ENCODE results near the gene INCA1. TPM values are rescaled to one million over a fixed set of nuclear protein-coding genes. Genes with fewer than 3 reads are reported as not detected.

The INCA1 gene
- total RNA-seq, 1 experiment from 2014 or later, result 0.23 TPM

DNA sequence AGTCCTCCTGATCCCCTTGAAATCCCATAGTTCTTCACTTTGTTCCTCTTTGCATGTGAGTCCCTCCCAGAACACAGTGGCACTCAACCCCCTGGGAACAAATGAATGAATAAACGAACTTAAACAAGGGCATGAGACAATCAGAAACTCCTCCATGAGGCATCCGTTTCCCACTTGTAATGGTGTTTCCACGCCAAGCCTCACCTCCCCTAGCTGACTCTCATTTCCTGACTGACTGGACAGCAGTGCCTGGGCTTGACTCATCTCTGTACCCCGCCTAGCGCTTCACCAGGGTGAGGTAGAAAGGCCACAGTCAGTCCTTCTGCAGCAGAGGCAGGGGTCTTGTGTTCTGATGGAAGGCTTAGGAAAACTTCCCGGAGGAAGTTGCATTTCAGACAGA lies 14.6 kb upstream of the INCA1 start:
- DNase-seq (ENCODE audit: low spot score), result no peak

DNA sequence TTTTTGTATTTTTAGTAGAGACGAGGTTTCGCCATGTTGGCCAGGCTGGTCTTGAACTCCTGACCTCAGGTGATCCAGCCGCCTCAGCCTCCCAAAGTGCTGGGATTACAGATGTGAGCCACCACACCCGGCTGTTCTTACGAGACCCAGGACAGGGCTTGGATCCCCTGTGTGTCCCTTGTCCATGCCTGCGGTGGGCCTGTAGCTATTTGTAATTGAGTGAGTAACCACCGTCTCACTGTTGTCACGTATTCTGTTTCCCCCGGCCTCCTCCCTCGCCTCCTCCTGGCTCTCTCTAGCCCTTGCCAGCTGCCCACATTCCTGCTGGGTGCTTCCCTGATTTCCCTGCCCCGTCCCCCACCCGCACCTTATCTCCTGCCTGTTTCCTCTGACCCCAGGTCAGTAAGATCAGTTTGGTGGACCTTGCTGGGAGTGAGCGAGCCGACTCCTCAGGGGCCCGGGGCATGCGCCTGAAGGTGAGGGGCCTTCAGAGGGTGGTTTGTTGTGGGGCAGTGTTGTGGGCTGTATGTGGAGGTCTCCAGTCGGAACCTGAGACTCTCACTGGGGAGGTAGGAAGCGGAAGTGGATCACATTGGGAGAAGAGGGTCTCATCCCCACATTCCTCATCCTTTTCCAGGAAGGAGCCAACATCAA lies 6.0 kb upstream of the INCA1 start:
- DNase-seq (ENCODE audit: low spot score), result no peak

DNA sequence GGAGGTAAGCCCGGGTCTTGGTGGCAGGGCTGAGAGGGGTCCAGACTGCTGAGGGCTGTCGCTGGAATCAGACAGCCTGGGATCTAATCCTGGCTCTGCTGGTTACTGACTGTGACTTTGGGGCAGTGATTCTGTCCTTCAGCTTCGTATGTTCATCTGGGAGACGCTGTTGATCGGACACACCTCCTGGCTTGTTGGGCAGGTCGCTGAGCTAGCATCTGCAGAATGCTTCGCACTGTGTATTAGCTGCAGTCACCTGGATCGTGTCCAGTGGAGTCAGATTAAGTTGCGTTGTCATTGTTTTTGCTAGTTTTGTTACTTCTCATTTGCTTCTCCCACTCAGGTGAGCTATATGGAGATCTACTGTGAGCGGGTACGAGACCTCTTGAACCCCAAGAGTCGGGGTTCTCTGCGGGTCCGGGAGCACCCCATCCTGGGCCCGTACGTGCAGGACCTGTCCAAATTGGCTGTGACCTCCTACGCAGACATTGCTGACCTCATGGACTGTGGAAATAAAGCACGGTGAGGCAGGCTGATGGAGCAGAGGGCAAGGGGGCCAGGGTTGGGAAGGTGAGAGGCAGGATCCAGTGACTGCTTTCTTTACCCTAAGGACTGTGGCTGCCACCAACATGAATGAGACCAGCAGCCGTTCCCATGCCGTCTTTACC lies 4.9 kb upstream of the INCA1 start:
- DNase-seq (ENCODE audit: low spot score), result no peak

DNA sequence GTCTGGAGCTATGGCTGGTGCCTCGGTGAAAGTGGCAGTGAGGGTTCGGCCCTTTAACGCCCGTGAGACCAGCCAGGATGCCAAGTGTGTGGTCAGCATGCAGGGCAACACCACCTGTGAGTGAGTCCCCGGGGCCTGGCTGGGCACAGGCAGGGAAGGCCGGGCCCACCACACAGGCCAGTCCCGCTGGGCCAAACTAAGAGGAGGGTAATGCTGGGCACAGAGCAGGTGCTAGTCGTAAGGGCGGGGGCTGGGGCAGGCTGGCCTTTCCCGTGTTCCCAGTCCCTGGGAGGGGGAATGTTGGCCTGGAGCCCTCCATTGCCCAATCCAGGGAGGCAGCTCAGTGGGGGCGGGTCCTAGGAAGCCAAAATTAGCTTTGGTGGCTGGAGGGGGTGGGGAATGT lies 2.9 kb upstream of the INCA1 start:
- no peak for DNase-seq (ENCODE audit: low spot score)

DNA sequence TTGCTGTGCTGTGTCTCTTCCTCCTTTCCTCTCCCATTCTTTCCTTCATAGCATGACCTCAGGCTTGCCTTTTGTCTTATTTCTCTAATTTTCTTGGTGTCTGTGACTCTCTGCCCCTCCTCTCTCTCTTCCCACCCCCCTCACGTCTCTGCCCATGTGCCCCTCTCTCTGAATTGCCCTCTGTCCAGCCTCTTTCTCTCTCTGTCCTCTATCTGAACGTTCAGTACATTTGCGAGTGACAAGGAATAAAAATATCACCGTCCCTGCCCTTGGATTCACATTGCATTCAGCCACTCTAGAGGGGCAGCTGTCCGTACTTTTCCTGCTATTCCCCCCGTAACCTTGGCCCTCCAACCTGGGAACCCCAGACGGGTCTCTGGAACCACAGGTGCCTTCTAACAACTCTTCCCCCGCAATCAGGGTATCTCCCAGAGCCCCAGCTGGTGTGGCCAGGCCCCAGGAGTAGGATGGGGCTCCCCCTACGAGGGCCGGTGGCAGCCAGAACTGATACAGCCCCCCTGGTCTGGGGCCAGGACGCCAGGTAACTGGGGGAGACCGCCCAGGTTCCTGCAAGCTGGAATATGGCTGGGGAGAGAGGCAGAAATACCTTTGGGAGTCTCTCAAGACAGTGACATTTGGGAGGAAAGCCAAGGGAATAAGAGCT lies 2.2 kb upstream of the INCA1 start:
- no peak for DNase-seq (ENCODE audit: low spot score)

DNA sequence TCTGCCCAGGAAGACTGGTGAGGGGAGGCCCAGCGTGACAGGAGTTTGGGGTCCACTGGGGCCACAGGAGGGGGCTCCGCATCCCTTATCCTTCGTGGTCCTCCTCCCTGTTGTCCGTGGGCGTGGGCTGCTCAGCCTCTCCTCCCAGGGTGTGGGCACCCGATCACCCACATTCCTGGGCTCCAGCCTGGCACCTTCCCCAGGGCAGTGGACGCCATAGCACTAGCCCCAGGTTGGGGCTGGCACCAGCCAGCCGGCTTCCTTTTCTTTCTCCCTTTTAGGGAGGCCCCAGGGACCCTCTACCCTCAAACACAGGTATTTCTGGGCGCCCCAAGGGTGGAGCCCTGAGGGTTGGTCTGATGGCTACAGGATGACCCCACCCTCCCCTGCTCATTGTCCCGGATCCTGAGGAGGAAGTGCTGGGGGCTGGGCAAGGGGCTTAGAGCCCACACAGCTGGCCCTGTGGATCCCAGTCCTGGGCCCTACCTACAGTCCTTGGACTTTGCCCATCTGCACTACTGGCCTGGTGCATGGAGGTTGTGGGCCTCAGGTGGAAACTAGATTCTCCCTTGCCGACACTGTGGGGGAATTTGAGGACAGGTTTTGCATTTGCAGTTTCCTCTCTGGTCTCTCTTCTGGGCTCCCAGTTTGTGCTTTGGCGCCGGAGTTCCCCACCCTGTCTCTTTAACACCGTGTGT lies 1.6 kb upstream of the INCA1 start:
- no peak for DNase-seq (ENCODE audit: low spot score)

DNA sequence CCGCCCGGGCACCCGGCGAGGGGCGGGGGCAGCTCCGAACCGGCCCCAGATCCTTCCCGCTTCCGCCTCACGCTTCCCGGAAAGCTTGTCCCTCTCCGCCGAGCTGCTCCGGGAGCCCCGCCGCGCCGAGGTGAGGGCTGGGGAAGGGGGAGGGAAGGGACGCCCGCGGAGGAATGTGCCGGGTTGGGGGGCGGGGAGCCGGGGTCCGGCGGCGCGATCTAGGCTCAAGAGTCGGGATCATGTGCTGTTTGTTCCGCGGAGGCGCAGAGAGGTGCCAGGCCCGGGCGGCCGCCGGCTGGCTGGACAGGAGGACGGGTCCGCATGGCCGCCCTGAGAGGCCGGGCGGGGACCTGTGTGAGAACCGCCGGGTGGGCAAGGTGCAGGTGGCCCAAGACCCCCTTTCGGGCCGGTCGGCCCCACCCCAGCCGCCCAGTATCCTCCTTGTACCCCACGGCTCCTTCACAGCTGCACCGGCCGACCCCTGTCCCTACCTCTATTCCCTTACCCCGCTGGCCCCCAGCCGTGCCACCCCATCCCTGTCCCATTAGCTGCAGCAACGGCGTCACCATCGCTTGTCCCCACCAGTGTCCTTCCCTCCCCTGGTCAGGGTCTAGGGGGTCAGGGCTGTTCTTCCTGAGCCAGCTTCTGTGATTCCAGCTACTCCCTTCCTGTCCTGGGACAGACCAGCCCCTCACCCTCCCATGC lies 857 bp upstream of the INCA1 start:
- no peak for DNase-seq (ENCODE audit: low spot score)

DNA sequence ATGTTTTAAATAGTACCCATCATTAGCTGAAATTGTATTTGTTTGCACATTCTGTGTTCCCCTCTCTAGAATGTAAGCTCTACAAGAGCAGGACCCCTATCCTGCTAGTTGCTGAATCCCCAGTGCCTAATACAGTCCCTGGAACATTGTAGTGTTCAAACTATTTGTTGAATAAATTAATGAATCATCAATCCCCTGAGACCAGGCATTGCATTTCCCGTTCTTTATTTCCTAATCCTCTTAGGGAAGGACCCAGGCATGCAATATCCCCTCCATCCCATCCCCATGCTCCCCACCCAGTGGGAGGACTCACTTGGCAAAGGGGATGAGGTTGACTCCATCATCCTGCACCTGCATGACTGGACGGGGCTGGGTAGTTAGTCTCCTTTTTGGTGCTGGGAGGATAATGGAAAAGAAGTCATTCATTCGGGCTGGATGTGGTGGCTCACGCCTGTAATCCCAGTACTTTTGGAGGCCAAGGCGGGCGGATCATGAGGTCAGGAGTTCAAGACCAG lies 3.2 kb downstream of the INCA1 start:
- no peak for DNase-seq (ENCODE audit: low spot score)

DNA sequence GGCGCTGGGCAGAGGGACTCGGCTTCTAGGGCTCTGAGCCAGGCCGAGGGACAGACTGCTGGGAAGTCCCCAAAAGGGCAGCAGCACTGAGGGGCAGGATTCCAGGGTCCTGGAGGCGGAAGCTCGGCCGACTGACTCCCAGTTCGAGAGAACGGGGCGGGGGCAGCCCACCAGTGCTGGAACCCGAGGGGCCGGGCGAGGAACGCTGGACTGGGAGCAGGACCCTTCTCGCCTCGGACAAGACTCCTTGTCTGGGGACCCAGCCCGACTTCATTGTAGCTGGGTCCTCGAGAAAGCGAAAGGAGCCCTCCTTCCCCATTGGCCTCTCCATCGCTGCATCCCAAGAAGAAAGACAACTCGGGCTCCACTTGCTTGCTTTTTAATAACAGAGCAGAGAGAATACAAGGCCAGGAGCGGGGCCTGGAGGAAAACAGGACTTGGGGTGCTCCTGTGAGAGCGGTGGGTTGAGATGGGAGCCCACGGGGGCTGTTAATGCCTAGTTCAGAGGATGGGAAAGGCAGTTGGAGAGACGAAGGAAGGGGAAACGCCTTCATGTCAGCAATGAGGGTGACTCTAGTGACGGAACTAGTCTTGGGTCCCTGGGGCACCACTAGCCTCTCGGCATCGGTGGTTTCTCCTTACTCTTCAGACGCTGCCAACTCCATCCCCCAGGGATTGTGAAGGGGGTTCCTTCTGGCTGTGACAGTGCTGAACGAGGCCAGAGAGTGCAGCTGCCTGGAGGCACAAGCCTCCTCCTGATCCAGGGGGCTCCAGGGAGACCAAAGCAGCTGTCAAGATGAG lies 9.4 kb downstream of the INCA1 start:
- DNase-seq (ENCODE audit: low spot score), result no peak

DNA sequence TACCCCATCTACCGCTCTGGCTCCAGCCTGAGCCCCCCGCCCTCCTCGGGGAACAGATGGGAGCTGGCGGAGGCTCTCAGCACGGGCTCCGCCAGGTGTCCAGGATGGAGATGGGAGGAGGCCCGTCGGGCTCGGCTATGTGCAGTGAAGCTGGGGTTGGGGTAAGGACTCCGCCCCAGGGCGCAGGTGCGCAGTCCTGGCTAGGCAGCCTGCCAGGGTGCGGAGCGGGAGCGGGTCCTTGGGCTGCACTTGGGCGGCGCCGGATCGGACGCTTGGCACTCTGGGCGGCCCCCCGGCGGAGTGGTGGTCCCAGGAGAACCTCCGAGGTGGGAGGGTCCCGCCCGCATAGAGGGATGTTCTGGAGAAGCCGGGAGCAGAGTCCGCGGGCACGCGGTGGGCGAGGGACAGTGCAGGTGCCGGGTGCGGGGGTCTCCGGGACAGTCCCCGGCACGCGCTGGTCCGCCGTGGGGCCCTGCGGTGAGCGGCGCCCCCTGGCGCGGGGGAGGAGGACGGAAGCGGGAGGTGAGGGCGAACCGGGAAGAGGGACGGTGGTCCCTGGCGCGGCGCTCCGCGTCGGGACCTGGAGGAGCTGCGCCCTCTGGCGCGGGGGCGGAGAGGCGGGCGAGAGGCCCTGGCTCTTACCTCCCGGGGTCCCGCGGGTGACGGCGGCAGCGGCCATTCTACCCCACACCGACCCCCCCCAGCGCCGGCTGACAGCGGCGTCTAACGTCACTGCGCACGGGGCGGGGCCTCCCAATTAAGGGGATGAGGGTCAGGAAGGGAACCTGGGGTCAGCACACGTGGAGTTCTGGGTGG lies 10.2 kb downstream of the INCA1 start, which contains the start of gene CAMTA2:
Gene CAMTA2 (minus strand): TSS at position 725 of the 816 bp plus-strand sequence. CDS start 1,453 bp downstream, outside the sequence.
- peak; percentile 34 for DNase-seq (ENCODE audit: low spot score)

DNA sequence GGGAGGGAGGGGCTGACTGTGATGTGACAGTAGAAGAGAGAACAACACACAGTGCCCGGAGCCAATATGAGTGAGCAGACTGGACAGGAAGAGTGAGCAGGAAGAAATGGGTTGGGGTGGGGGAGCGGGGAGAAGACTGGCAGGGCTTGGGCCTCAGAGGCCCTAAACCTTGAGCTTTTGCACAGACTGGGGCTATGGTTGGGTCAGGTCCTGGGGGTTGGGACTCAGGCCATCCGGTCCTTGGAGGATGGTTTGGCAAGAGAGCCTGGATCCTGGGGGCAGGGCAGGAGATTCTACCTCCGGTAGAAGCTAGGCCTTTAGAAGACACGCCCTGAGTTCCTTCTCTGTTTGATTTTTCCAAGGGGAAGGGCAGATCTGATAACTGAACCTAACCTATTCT lies 10.9 kb downstream of the INCA1 start:
- no peak for DNase-seq (ENCODE audit: low spot score)

DNA sequence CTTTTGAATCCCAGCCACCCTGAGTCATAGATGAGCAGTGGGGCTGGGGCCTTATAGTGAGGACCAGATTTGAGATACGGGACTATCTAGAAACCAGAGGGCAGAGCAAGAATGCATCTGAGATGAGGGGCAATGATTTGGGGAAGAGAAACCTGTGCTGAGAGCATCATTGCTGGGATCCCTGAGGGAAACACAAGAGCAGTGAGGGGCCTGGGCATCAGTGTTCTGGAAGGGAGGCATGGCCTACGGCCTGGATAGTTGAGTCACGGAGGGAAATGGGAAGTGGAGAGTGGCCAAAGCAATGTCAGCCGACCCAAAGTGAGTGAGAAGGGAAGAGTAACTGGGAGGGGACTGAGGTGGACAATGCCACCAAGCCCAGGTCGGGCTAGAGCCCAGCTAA lies 15.0 kb downstream of the INCA1 start:
- DNase-seq (ENCODE audit: low spot score), result no peak

DNA sequence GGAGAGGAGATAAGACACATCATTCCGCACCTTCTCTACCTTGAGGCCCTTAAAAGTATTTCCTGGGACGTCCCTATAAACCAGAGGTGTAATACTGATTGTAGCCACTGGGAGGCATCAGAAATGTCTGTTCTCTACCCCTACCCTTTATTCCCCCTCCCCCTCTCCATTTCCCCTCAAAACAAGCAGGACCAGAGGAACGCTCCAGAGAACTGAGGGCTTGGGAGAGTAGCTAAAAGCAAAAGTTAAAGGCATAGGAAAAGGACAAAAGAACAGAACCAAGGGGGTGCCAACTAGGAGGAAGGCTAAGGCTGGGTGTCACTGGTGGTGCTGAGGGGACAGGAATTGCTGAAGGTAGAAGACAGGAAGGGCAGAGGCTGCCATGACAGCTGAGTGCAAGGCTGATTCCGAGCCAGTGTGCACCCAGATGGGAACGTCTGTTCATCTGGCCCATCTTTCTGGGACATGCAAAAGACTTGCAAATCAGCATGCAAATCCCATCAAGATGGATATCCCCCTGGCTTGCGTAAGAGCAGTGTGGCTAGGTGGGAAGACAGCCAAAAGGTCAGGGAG lies 16.6 kb downstream of the INCA1 start:
- peak; percentile 25 for DNase-seq (ENCODE audit: low spot score)

DNA sequence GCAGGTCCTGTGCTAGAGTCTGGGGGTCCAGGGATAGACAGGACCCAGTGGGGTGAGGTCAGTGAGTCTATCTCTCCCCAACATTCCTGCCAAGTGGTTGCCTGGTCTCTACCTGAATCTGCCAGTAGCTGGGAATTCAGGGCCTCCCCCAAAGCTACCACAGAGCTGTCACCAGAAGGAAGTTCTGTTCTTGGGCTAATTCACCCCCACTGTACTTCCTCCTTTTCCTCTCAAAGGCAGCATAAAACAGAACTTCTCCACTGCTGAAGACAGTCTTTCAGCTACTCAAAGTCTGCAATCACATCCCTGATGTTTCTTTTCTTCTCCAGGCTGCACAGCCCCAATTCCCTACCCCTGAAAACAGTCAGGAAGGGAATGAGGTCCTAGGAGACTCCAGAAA lies 18.6 kb downstream of the INCA1 start:
- no peak for DNase-seq (ENCODE audit: low spot score)

DNA sequence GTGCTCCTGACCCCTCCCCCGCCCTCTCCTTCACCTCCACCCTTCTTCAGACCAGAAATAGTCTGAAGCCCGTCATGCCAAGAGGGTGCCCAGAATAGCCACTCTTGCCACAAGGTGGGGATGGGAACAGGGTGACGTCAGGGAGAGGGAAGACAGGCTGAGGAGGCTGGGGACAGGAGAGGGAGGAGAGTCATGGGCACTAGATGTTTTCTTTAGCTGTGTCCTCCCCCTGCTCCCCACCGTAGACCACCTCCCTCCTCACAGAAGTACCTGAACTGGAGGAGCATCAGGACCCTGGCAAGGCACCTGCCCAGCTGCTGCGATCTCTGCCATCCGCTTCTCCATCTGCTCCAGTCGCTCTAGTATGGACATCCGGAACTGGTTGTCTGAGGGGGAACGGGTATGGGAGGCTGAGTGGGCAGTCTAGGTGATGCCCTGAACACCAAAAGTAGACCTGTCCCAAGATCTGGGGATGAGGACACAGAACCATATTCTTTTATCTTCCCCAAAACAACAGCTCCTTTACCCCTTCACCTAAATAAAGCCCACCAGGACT lies 23.1 kb downstream of the INCA1 start:
- DNase-seq (ENCODE audit: low spot score), result no peak

DNA sequence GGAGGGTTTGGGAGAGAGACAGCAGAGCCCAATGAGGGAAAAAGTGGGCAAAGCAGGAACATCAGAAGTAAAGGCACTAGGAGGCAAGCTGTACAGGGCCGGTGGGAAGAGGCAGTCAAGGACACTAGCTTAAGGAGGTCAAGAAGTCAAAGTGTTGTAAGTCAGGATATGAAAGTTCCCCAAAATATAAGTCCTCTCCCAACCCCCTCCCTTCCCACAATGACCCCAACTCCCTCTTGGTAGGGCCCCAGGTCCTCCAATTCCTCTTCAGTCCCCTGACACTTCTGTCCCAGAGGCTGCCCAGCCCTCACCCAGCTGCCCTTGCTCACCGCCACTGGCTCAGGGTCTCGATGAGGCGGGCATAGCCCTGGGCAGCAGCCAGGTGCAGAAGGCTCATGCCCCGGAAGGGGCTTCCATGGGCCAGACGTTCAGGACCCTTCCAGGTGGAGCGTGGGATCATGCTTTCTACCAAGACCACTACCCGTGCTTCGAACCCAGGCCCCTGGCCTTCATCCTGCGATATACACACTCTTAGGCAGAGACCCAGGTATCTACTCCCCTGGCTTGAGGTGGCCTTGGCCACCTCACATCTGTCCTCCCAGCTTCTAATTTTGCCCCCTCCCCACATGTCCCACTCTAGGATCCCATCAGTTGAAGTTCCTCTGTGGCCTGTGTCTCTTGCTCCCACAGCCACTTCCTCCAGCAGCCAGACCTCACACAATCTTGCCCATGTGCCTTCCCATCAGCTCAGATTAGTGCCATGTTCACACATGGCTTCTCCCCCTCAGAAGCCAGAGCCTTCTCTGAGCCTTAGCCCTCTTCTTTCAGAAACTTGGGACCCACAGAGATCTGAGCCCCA lies 23.8 kb downstream of the INCA1 start:
- DNase-seq (ENCODE audit: low spot score), result no peak

DNA sequence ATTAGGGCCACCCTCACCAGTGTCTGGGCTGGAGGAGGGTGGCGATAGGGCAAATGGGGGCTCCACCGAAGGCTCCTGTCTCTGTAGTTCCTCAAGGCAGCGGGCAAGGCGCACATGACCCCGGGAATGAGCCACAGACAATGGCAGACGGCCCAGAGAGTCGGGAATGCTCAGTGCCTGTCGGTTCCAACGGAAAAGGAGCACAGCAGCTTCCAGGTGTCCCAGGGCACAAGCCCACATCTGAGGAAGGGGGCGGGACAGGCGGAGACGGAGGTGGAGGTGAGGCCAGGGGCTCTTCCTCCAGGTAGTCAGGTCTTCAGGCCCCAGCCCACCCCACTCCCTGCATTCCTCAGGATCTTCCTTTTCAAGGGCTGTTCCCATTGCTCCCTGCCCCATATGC lies 24.6 kb downstream of the INCA1 start:
- no peak for DNase-seq (ENCODE audit: low spot score)

DNA sequence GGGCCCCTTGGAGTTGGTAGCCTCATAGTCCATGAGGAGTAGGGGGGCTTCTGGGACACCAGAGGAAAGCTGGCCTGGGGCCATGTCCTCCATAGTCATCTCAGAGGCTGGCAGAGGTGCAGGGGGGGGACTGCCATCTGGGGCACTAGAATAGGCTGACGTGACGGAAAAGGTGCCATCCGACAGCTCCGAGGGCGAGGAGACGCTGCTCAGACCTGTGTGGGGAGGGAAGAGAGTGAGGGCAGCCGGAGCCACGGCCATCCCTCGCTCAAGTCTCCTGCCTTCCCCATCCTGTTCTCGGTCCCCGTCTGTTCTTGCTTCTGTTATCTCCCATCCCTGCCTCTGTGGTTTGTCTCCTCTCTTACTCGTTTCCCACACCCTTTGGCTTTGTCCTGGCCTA lies 25.0 kb downstream of the INCA1 start:
- no peak for DNase-seq (ENCODE audit: low spot score)
